Measurements from ENCODE around the gene DPAGT1. TPM values are rescaled to one million over a fixed set of nuclear protein-coding genes. Genes with fewer than 3 reads are reported as not detected.

Gene DPAGT1
- total RNA-seq, 1 donor from 2014 or later = 33.1 TPM

DNA sequence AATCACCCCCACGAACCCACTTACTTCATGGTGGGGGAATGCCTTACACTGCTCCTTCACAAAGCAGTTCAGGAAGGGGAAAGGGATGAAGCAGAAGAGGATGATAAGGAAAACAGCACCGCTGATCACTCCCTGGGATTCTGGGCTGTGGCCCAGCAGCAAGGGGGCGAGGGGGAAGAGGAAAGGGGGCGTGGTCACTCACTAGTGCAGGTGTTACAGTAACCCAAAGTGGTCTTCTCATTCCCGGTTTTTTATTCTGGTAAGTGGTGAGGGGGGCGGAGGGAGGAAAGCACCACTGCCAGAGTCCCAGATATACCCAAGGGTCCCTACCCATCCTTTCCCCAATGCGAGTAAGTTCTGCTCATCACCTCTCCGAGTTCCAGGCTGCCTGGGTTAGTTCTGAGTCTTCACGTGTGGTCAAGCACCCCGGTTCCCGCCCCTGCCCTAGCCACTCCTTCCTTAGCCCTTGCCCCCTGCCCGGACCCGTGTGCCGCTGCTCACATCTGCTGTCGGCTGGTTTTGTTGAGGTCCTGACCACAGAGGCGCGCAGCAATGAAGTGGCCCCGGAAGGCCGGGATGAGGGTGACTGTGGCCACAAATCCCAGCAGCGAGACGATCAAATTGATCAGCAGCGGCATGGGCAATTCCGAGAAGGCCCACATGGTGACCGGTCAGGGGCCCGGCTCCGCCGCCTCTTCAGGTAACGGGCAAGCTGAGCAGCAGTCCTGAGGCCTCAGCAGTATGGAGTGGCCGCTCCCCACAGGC is 477 bp downstream of the DPAGT1 start:
- CTCF ChIA-PET = interaction anchor here (1.4 kb wide), 1 partner anchor 34 kb away, joined by 4 read pairs; the partner anchor contains the start of gene VPS11
- ATAC-seq (ENCODE audit: low read depth) (no peak), DNase-seq (no peak)
- H3K27ac Mint-ChIP-seq = peak overlapping the region; percentile 96
- intact Hi-C loops (cut with micrococcal nuclease) = loop anchor here (1.0 to 2.0 kb wide), 2 partner anchors 16 to 20 kb away; partner anchors contain the start of genes HINFP and HMBS
- TF ChIP-seq, protein P1, sequence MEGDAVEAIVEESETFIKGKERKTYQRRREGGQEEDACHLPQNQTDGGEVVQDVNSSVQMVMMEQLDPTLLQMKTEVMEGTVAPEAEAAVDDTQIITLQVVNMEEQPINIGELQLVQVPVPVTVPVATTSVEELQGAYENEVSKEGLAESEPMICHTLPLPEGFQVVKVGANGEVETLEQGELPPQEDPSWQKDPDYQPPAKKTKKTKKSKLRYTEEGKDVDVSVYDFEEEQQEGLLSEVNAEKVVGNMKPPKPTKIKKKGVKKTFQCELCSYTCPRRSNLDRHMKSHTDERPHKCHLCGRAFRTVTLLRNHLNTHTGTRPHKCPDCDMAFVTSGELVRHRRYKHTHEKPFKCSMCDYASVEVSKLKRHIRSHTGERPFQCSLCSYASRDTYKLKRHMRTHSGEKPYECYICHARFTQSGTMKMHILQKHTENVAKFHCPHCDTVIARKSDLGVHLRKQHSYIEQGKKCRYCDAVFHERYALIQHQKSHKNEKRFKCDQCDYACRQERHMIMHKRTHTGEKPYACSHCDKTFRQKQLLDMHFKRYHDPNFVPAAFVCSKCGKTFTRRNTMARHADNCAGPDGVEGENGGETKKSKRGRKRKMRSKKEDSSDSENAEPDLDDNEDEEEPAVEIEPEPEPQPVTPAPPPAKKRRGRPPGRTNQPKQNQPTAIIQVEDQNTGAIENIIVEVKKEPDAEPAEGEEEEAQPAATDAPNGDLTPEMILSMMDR (IDR thresholded peaks at IDR 0.05) = no peak
- H3K4me1 Mint-ChIP-seq = peaks cover 55% of the 10 kb centered on the region
- POLR2A ChIA-PET = interaction anchor here (0.8 to 2.2 kb wide), 11 partner anchors 10 to 310 kb away, joined by 3 to 31 read pairs (median 6); partner anchors contain the start of genes DDX6, HINFP, HMBS and HYOU1
- peak overlapping the region; percentile 96 for H3K4me3 Mint-ChIP-seq
- peaks cover 37% of the 10 kb centered on the region for H3K36me3 Mint-ChIP-seq (ENCODE audit: low read depth)
- H3K9me3 Mint-ChIP-seq = no peaks in the 10 kb centered on the region
- H3K27me3 Mint-ChIP-seq = no peaks in the 10 kb centered on the region

DNA sequence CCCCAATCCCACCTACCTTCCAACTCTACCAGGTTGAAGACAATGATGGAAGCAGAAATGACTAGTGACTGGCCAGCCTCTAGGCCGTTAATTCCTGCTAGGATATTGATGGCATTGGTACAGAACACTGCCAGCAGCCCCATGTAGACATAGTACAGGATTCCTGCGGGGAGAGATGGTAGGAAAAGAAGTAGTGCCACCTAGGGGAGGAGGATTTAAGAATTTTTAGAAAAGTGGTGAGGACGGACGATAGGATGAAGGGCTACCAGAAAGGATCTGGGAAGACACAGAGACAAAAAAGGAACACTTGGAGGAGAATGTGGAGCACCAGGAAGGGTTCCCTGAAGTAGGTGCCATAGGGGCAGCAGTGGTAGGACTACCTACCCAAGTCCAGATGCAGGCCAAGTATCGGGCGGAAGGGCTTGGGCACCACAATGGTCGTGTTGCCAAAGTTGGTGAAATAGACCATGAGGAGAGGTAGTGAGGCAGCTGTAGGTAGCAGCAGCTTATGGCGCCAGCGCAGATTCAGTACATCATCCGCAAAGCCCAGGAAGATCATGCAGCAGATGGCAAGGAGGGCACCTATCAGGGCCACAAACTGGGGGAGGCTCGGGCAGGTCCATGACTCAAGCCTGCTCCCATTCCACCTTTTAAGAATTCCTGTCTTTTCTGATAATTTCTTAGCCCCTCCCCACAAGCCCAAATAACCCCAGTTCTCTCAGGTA is 1.2 kb downstream of the DPAGT1 start:
- ChIA-PET POLR2A (no interaction called here), CTCF (interaction anchor here (0.7 kb wide), 1 partner anchor 9 kb away, joined by 3 read pairs; no protein-coding TSS in a partner anchor)
- TF ChIP-seq, protein P1 (IDR thresholded peaks at IDR 0.05) = no peak
- Mint-ChIP-seq H3K27me3 (no peaks in the 10 kb centered on the region), H3K4me3 (peak overlapping the region; percentile 96), H3K27ac (peak overlapping the region; percentile 9), H3K36me3 (ENCODE audit: low read depth) (peaks cover 38% of the 10 kb centered on the region), H3K9me3 (no peaks in the 10 kb centered on the region), H3K4me1 (peaks cover 61% of the 10 kb centered on the region)
- ATAC-seq (ENCODE audit: low read depth) (no peak), DNase-seq (no peak)
- intact Hi-C loops (cut with micrococcal nuclease) = loop anchor here (2.0 kb wide), 1 partner anchor 16 kb away; the partner anchor contains the start of gene HMBS

DNA sequence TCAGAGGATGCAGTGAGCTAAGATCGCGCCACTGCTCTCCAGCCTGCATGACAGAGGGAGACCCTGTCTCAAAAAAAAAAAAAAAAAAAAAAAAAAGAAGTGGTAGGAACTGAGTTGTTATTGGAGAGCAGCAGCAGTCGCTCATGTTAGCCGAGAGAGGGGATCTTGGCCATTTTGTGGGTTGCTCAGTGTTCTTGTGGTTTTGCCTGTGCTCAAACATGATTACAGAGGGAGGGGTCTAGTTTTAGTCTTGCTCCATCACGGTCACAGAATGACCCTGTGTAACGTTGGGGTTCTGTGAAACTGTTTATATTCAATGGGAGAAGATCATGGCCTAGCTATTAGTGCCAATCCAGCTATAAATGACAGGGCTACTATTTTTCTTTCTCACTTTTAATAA is 1.9 kb downstream of the DPAGT1 start:
- intact Hi-C loops (cut with micrococcal nuclease) = loop anchor here (2.0 kb wide), 1 partner anchor 15 kb away; the partner anchor contains the start of gene HMBS

DNA sequence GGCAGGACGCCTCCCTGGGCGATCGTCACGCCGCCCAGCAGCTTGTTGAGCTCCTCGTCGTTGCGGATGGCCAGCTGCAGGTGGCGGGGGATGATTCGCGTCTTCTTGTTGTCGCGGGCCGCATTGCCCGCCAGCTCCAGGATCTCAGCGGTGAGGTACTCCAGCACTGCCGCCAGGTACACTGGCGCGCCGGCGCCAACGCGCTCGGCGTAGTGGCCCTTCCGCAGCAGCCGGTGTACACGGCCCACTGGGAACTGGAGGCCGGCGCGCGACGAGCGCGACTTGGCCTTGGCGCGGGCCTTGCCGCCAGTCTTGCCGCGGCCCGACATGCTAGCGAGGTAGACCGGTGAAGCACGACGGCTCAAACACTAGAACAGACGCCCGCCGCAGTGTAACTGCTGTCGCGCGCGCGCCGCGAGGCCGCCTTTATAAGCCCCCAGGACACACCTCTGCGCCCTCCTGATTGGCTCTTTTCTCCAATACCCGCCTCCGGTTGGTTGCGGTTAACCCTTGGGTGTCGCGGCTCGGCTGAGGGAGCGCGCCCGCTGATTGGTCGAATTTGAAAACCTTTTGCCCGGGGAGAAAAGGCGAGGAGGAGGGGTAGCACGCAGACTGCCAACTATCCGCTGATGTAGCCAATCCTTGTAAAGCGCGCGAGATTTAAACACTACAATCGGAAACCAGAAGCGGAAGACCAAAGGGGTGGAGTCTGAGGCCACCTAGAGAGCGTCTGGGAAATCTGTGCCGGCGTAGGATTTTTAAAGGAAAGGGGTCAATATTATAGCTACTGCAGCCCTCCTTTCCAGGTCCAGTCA is 6.4 kb downstream of the DPAGT1 start:
- TF ChIP-seq, protein P1 (IDR thresholded peaks at IDR 0.05) = no peak
- ATAC-seq (ENCODE audit: low read depth) (peak; percentile 87), DNase-seq (peak; percentile 96)
- Mint-ChIP-seq H3K9me3 (no peaks in the 10 kb centered on the region), H3K36me3 (ENCODE audit: low read depth) (peaks cover 53% of the 10 kb centered on the region), H3K27ac (peak overlapping the region; percentile 89), H3K27me3 (no peaks in the 10 kb centered on the region), H3K4me1 (peaks cover 50% of the 10 kb centered on the region), H3K4me3 (peak overlapping the region; percentile 92)
- intact Hi-C loops (cut with micrococcal nuclease) = loop anchor here (1.0 kb wide), 9 partner anchors 10 to 102 kb away; partner anchors contain the start of genes C2CD2L, CENATAC, HINFP and HYOU1
- ChIA-PET POLR2A (interaction anchor here (0.6 to 3.1 kb wide), 31 partner anchors 10 to 736 kb away, joined by 3 to 69 read pairs (median 5); partner anchors contain the start of genes ABCG4, C2CD2L, CENATAC and DDX6), CTCF (interaction anchor here (0.9 to 1.9 kb wide), 5 partner anchors 10 to 101 kb away, joined by 3 to 9 read pairs (median 5); partner anchors contain the start of genes HINFP, HMBS and VPS11)

More for the DNA sequence above, 1.9 kb downstream of the DPAGT1 start:
- ATAC-seq (ENCODE audit: low read depth) = no peak
- H3K9me3 Mint-ChIP-seq = no peaks in the 10 kb centered on the region
- H3K36me3 Mint-ChIP-seq (ENCODE audit: low read depth) = peaks cover 44% of the 10 kb centered on the region
- peaks cover 62% of the 10 kb centered on the region for H3K4me1 Mint-ChIP-seq
- TF ChIP-seq, protein P1 (IDR thresholded peaks at IDR 0.05) = no peak
- H3K27me3 Mint-ChIP-seq = no peaks in the 10 kb centered on the region
- H3K4me3 Mint-ChIP-seq = no peak overlapping the region
- ChIA-PET CTCF (interaction anchor here (0.7 kb wide), 1 partner anchor 9 kb away, joined by 3 read pairs; no protein-coding TSS in a partner anchor), POLR2A (interaction anchor here (0.7 to 1.0 kb wide), 2 partner anchors 11 to 15 kb away, joined by 3 to 5 read pairs; partner anchors contain the start of gene HMBS)
- no peak overlapping the region for H3K27ac Mint-ChIP-seq
- no peak for DNase-seq

Data from activated B cell treated with CpG ODN at 0.5 μM for 24 hours (primary cell).